Adrenal gland (tissue), 12 donors: ENCODE results near the gene ARHGEF7. TPM values are rescaled to one million over a fixed set of nuclear protein-coding genes. Genes with fewer than 3 reads are reported as not detected.

ENCODE experiments used
- DNase-seq, 7 donors: peaks; one replicate each; pipeline ENCODE4 v3.0.0-alpha.2; 2019 to 2020
- H3K27ac ChIP-seq, 5 donors: fragments of 200-600 bp; sonication (generic) in 4 of 5; 1 replicate in 3 of 5; 2 replicates in 2 of 5; pipeline versions ENCODE4 v1.5.1 to v1.8.0; 2016 to 2020; ENCODE audit warnings: mild to moderate bottlenecking in 1 of 5
- H3K27me3 ChIP-seq: fragments of 200-600 bp; 2 replicates; pipeline ENCODE4 v1.8.0; 2021
- H3K36me3 ChIP-seq, 2 donors: fragments of 200-600 bp; replicated peaks in 1 of 2; 1 replicate in 1 of 2; 2 replicates in 1 of 2; pipeline versions ENCODE4 v1.5.1 to v1.8.0; 2018 to 2022
- H3K4me1 ChIP-seq, 2 donors: fragments of 200-600 bp; replicated peaks in 1 of 2; 1 replicate in 1 of 2; 2 replicates in 1 of 2; pipeline versions ENCODE4 v1.5.1 to v1.8.0; 2018 to 2021
- H3K4me3 ChIP-seq, 4 donors: fragments of 200-600 bp; sonication (generic) in 3 of 4; one replicate each; pipeline ENCODE4 v1.5.1; 2016 to 2018
- H3K9me3 ChIP-seq, 3 donors: fragments of 200-600 bp; sonication (generic) in 1 of 3; replicated peaks in 1 of 3; 1 replicate in 2 of 3; 2 replicates in 1 of 3; pipeline versions ENCODE4 v1.5.1 to v1.8.0; 2016 to 2021
- POLR2A ChIP-seq, 2 donors: fragments of 450-650 bp; IDR thresholded peaks; one replicate each; pipeline ENCODE4 v1.6.1; 2017; ENCODE audit warnings: antibody characterized with exemption in 2 of 2, mild to moderate bottlenecking in 2 of 2, moderate library complexity in 1 of 2
- WGBS, 4 donors: extraction: QIAGEN DNeasy Blood & Tissue Kit in 2 of 4; methylation state at CpG; one replicate each; pipeline versions ENCODE4 v1.1.5 to v1.1.7; 2013 to 2017; 5-methylcytosine and 5-hydroxymethylcytosine counted together
- intact Hi-C, 2 donors: fragments of 100-400 bp; cut with DNase I; formaldehyde crosslinking; loops; one replicate each; pipeline versions ENCODE4 v1.14.1 to v1.15.0; 2022 to 2023
- polyA plus RNA-seq, 3 donors: library from polyadenylated mRNA; stranded (reverse); fragments of 200-250 nt in 2 of 3; fragments of 350-450 nt in 1 of 3; fragmentation: Illumina TruSeq in 1 of 3; extraction: RNeasy Lipid Tissue Mini Kit (QIAGEN cat#74804) in 1 of 3; gene quantifications; one replicate each; pipeline ENCODE4 v1.2.3, GENCODE V29; 2013 to 2014
- total RNA-seq, 9 donors: library from RNA; depleted of rRNA in 4 of 9; stranded (reverse); fragments of >200 nt in 4 of 9; fragments of 120-200 nt in 1 of 9; fragmentation: NEBNext Ultra II Directional in 1 of 9; extraction: Animal tissue kit (Norgen Biotek cat#: 25700) in 1 of 9; gene quantifications; one replicate each; pipeline versions ENCODE4 v1.1.0 to v1.2.4, GENCODE V29; 2013 to 2023
- TF ChIP-seq, protein P1 (sequence below), 6 experiments: fragments of 450-650 bp in 4 of 6; fragments of 200-600 bp in 2 of 6; sonication (generic) in 1 of 6; IDR thresholded peaks; 1 replicate in 5 of 6; 2 replicates in 1 of 6; pipeline versions ENCODE4 v1.5.1 to v1.8.0; 2016 to 2021; ENCODE audit warnings: antibody characterized with exemption in 6 of 6, mild to moderate bottlenecking in 2 of 6, moderate library complexity in 1 of 6
- donor health status: healthy with polysubstance abuse.
- donor health status: Bipolar disorder and iron deficiency.
- donor health status: DM: yes; HTN: yes; CAD: no.
- donor health status: DM: no; HTN: no; CAD: no.
- donor health status: DM: no; HTN: no; CAD: no.
- donor health status: DM: yes; HTN: yes; CAD: no.

ARHGEF7 gene
- total and polyA plus RNA-seq, 12 donors: 25.3 to 69.3 (median 53.2) TPM

GRCh38 chr13:111247552-111247951, 132.4 kb downstream of the ARHGEF7 start:
- Histone ChIP-seq H3K4me1 (peaks cover 19 to 27% of the 10 kb centered on the region in 2 donors), H3K27me3 (no peaks in the 10 kb centered on the region), H3K4me3 (no peak overlapping the region), H3K27ac (no peak overlapping the region), H3K36me3 (peaks cover 0 to 36% of the 10 kb centered on the region in 2 donors), H3K9me3 (no peaks in the 10 kb centered on the region)
- TF ChIP-seq POLR2A (IDR thresholded peaks at IDR 0.05): no peak
- TF ChIP-seq, protein P1, sequence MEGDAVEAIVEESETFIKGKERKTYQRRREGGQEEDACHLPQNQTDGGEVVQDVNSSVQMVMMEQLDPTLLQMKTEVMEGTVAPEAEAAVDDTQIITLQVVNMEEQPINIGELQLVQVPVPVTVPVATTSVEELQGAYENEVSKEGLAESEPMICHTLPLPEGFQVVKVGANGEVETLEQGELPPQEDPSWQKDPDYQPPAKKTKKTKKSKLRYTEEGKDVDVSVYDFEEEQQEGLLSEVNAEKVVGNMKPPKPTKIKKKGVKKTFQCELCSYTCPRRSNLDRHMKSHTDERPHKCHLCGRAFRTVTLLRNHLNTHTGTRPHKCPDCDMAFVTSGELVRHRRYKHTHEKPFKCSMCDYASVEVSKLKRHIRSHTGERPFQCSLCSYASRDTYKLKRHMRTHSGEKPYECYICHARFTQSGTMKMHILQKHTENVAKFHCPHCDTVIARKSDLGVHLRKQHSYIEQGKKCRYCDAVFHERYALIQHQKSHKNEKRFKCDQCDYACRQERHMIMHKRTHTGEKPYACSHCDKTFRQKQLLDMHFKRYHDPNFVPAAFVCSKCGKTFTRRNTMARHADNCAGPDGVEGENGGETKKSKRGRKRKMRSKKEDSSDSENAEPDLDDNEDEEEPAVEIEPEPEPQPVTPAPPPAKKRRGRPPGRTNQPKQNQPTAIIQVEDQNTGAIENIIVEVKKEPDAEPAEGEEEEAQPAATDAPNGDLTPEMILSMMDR (IDR thresholded peaks at IDR 0.05): no peak
- intact Hi-C loops: no loop called here
- 77 to 81% (median 79%) methylated on average over 7 of the region's 7 CpGs for WGBS, 4 donors
- no peak for DNase-seq

GRCh38 chr13:111248822-111249221, 133.7 kb downstream of the ARHGEF7 start:
- H3K36me3 ChIP-seq: peaks cover 0 to 41% of the 10 kb centered on the region in 2 donors
- peaks cover 23 to 31% of the 10 kb centered on the region in 2 donors for H3K4me1 ChIP-seq
- peak overlapping the region in 4 of 5 donors; percentile 13 to 70 (median 34) for H3K27ac ChIP-seq
- intact Hi-C loops: no loop called here
- no peaks in the 10 kb centered on the region for H3K27me3 ChIP-seq
- no peak for TF ChIP-seq POLR2A (IDR thresholded peaks at IDR 0.05)
- TF ChIP-seq, protein P1 (IDR thresholded peaks at IDR 0.05): no peak
- H3K4me3 ChIP-seq: no peak overlapping the region
- no peaks in the 10 kb centered on the region for H3K9me3 ChIP-seq
- DNase-seq: peak; percentile 38 to 67 (median 60)
- WGBS, 4 donors: 52 to 63% (median 57%) methylated on average over 3 of the region's 3 CpGs

DNA sequence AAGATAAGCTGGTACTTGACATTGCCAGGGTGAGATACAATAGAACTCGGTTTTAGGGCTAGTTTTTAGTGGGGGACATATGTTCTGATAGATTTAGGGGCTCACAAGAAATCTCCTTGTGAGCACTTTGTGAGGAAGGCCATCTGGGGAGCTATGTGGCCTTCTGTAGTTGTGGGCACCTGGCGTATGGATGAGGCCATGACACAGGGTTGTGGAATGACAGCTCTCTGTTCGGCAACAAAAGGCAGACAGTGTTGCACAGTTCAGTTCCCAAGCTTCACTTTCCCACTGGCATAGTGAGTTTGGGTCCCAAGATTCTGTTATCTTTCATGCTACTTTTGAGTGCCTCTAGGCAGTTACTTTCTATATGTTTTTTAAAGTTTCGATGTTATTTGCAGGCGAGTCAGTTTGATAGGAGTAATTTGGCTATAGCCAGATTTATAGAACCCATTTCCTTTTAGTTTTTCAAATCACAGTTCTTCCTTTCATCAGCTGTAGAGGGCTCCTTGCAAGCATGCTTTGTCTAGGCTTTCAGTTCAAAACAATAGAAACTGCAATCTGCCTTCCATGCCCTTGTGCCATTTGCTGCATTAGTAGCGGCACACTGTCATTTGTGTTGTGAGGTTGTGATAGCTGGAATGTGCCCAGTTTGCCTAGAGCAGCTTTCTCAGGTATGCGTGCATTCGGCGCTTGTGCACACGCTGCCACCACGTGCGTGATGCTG, 134.7 kb downstream of the ARHGEF7 start:
- peaks cover 23 to 31% of the 10 kb centered on the region in 2 donors for H3K4me1 ChIP-seq
- H3K27me3 ChIP-seq: no peaks in the 10 kb centered on the region
- H3K36me3 ChIP-seq: peaks cover 0 to 35% of the 10 kb centered on the region in 2 donors
- TF ChIP-seq POLR2A (IDR thresholded peaks at IDR 0.05): no peak
- TF ChIP-seq, protein P1 (IDR thresholded peaks at IDR 0.05): no peak
- H3K9me3 ChIP-seq: no peaks in the 10 kb centered on the region
- intact Hi-C loops: no loop called here
- H3K27ac ChIP-seq: peak overlapping the region in 3 of 5 donors; percentile 13 to 70 (median 46)
- no peak overlapping the region for H3K4me3 ChIP-seq
- peak in 1 of 7 donors; percentile 45 for DNase-seq
- WGBS, 4 donors: 85 to 89% (median 89%) methylated on average over 11 to 12 of the region's 12 CpGs

DNA sequence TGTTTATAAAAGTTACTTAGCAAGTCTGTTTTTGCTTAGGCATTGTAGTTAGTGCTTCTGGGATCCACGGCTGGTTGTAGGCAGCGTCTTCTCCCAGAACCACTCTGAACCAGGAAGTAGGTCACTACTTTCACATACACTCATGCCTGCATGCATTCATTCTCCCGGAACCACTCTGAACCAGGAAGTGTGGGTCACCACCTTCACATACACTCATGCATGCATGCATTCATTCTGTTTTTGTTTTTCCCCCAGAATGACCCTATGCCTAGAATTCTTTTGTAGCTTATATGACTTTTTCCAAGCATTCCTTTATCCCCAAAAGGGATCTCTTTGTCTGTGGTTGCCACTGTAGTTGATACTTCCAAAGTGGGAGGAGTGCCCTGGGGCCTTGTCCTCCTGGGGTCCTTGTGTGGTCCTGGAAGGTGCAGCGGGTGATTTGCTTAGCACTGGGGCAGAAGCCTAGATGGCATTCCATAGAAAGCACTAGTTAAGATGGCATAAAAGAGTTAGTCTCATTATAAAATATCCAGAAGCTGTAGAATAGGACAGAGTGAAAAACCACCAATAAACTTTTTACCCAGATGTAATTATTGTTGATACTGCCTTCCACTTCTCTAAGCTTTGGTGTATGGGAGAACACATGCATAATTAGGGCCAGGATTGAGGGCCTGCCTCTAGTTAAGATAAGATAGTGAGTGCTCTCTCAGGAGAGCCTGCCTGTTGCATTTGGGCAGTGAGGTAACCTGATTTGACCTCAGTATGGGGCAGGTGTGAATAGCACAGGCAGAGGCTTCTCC, 136.7 kb downstream of the ARHGEF7 start:
- no peak overlapping the region for H3K4me3 ChIP-seq
- peaks cover 0 to 19% of the 10 kb centered on the region in 2 donors for H3K36me3 ChIP-seq
- H3K27ac ChIP-seq: no peak overlapping the region
- intact Hi-C loops: no loop called here
- no peaks in the 10 kb centered on the region for H3K9me3 ChIP-seq
- DNase-seq: no peak
- peaks cover 23 to 31% of the 10 kb centered on the region in 2 donors for H3K4me1 ChIP-seq
- no peaks in the 10 kb centered on the region for H3K27me3 ChIP-seq
- TF ChIP-seq, protein P1 (IDR thresholded peaks at IDR 0.05): no peak
- no peak for TF ChIP-seq POLR2A (IDR thresholded peaks at IDR 0.05)
- 89 to 94% (median 90%) methylated on average over 4 of the region's 4 CpGs for WGBS, 4 donors
